ENCODE results near the gene IRS1. TPM values are rescaled to one million over a fixed set of nuclear protein-coding genes. Genes with fewer than 3 reads are reported as not detected.

IRS1 gene
- total and polyA plus RNA-seq, 5 donors: 6.2 to 16.0 (median 14.7) TPM

- WGBS: 91% methylated on average over 8 of the region's 8 CpGs
- Histone ChIP-seq H3K4me1 (ENCODE audit: control insufficient read depth, insufficient read depth, low read length) (peaks cover 12% of the 10 kb centered on the region), H3K27ac (ENCODE audit: low read length) (peak overlapping the region; percentile 54), H3K27me3 (ENCODE audit: control insufficient read depth, insufficient read depth) (no peaks in the 10 kb centered on the region), H3K9me3 (ENCODE audit: control insufficient read depth, low read length) (no peaks in the 10 kb centered on the region), H3K4me3 (ENCODE audit: low read length) (no peak overlapping the region)
- ATAC-seq: no peak
- intact Hi-C loops (cut with DNase I): no loop called here
- no peak for DNase-seq
Measured at GRCh38 chr2:226738191-226738820, 61.3 kb downstream of the IRS1 start.

GRCh38 chr2:226736382-226736781, 63.2 kb downstream of the IRS1 start:
- H3K4me3 ChIP-seq (ENCODE audit: low read length): no peak overlapping the region
- no peaks in the 10 kb centered on the region for H3K27me3 ChIP-seq (ENCODE audit: control insufficient read depth, insufficient read depth)
- no peaks in the 10 kb centered on the region for H3K9me3 ChIP-seq (ENCODE audit: control insufficient read depth, low read length)
- intact Hi-C loops (cut with DNase I): no loop called here
- ATAC-seq (no peak), DNase-seq (no peak)
- no peak overlapping the region for H3K27ac ChIP-seq (ENCODE audit: low read length)
- WGBS: 96% methylated on average over 4 of the region's 4 CpGs
- peaks cover 12% of the 10 kb centered on the region for H3K4me1 ChIP-seq (ENCODE audit: control insufficient read depth, insufficient read depth, low read length)

GRCh38 chr2:226733927-226734564, 65.6 kb downstream of the IRS1 start:
- no peak for ATAC-seq
- Histone ChIP-seq H3K4me1 (ENCODE audit: control insufficient read depth, insufficient read depth, low read length) (peaks cover 8% of the 10 kb centered on the region), H3K4me3 (ENCODE audit: low read length) (no peak overlapping the region), H3K27me3 (ENCODE audit: control insufficient read depth, insufficient read depth) (no peaks in the 10 kb centered on the region), H3K9me3 (ENCODE audit: control insufficient read depth, low read length) (no peaks in the 10 kb centered on the region), H3K27ac (ENCODE audit: low read length) (no peak overlapping the region)
- intact Hi-C loops (cut with DNase I): no loop called here
- 73% methylated on average over 4 of the region's 4 CpGs for WGBS
- no peak for DNase-seq

GRCh38 chr2:226733189-226733858, 66.3 kb downstream of the IRS1 start:
- Histone ChIP-seq H3K27ac (ENCODE audit: low read length) (no peak overlapping the region), H3K27me3 (ENCODE audit: control insufficient read depth, insufficient read depth) (no peaks in the 10 kb centered on the region), H3K4me1 (ENCODE audit: control insufficient read depth, insufficient read depth, low read length) (peaks cover 4% of the 10 kb centered on the region), H3K4me3 (ENCODE audit: low read length) (no peak overlapping the region), H3K9me3 (ENCODE audit: control insufficient read depth, low read length) (no peaks in the 10 kb centered on the region)
- DNase-seq (no peak), ATAC-seq (peak; percentile 32 to 50)
- WGBS: 42% methylated on average over 6 of the region's 6 CpGs
- intact Hi-C loops (cut with DNase I): no loop called here

- intact Hi-C loops (cut with DNase I): no loop called here
- DNase-seq (no peak), ATAC-seq (no peak)
- Histone ChIP-seq H3K4me1 (ENCODE audit: control insufficient read depth, insufficient read depth, low read length) (peaks cover 4% of the 10 kb centered on the region), H3K27me3 (ENCODE audit: control insufficient read depth, insufficient read depth) (no peaks in the 10 kb centered on the region), H3K9me3 (ENCODE audit: control insufficient read depth, low read length) (no peaks in the 10 kb centered on the region), H3K27ac (ENCODE audit: low read length) (no peak overlapping the region), H3K4me3 (ENCODE audit: low read length) (no peak overlapping the region)
- WGBS: 96% methylated on average over 4 of the region's 4 CpGs
Measured at GRCh38 chr2:226732478-226733188, 67.0 kb downstream of the IRS1 start.

- Histone ChIP-seq H3K4me1 (ENCODE audit: control insufficient read depth, insufficient read depth, low read length) (peaks cover 4% of the 10 kb centered on the region), H3K4me3 (ENCODE audit: low read length) (no peak overlapping the region), H3K27me3 (ENCODE audit: control insufficient read depth, insufficient read depth) (no peaks in the 10 kb centered on the region), H3K9me3 (ENCODE audit: control insufficient read depth, low read length) (no peaks in the 10 kb centered on the region), H3K27ac (ENCODE audit: low read length) (no peak overlapping the region)
- intact Hi-C loops (cut with DNase I): no loop called here
- WGBS: 68% methylated on average over 4 of the region's 4 CpGs
- DNase-seq (no peak), ATAC-seq (peak; percentile 73 to 75)
Measured at GRCh38 chr2:226730481-226730880, 69.1 kb downstream of the IRS1 start.

- no peak for DNase-seq
- Histone ChIP-seq H3K27ac (ENCODE audit: low read length) (no peak overlapping the region), H3K4me3 (ENCODE audit: low read length) (no peak overlapping the region), H3K9me3 (ENCODE audit: control insufficient read depth, low read length) (no peaks in the 10 kb centered on the region), H3K4me1 (ENCODE audit: control insufficient read depth, insufficient read depth, low read length) (peaks cover 7% of the 10 kb centered on the region), H3K27me3 (ENCODE audit: control insufficient read depth, insufficient read depth) (no peaks in the 10 kb centered on the region)
- no peak for ATAC-seq
- intact Hi-C loops (cut with DNase I): loop anchor here in 1 of 4 donors (10.0 kb wide), 2 partner anchors 64 to 66 kb away; partner anchors contain the start of gene IRS1
- WGBS: 95% methylated on average over 1 of the region's 1 CpG
Measured at GRCh38 chr2:226728996-226729395, 70.6 kb downstream of the IRS1 start.

GRCh38 chr2:226727251-226727650, 72.4 kb downstream of the IRS1 start:
- DNase-seq (no peak), ATAC-seq (no peak)
- 68% methylated on average over 1 of the region's 1 CpG for WGBS
- no peaks in the 10 kb centered on the region for H3K27me3 ChIP-seq (ENCODE audit: control insufficient read depth, insufficient read depth)
- no peaks in the 10 kb centered on the region for H3K9me3 ChIP-seq (ENCODE audit: control insufficient read depth, low read length)
- peaks cover 2% of the 10 kb centered on the region for H3K4me1 ChIP-seq (ENCODE audit: control insufficient read depth, insufficient read depth, low read length)
- no peak overlapping the region for H3K4me3 ChIP-seq (ENCODE audit: low read length)
- H3K27ac ChIP-seq (ENCODE audit: low read length): no peak overlapping the region
- intact Hi-C loops (cut with DNase I): loop anchor here in 1 of 4 donors (10.0 kb wide), 2 partner anchors 62 to 68 kb away; partner anchors contain the start of gene IRS1

- DNase-seq (no peak), ATAC-seq (no peak)
- no peaks in the 10 kb centered on the region for H3K9me3 ChIP-seq (ENCODE audit: control insufficient read depth, low read length)
- WGBS: 92% methylated on average over 2 of the region's 2 CpGs
- intact Hi-C loops (cut with DNase I): loop anchor here in 1 of 4 donors (10.0 kb wide), 2 partner anchors 62 to 68 kb away; partner anchors contain the start of gene IRS1
- no peaks in the 10 kb centered on the region for H3K27me3 ChIP-seq (ENCODE audit: control insufficient read depth, insufficient read depth)
- no peak overlapping the region for H3K4me3 ChIP-seq (ENCODE audit: low read length)
- peaks cover 2% of the 10 kb centered on the region for H3K4me1 ChIP-seq (ENCODE audit: control insufficient read depth, insufficient read depth, low read length)
- no peak overlapping the region for H3K27ac ChIP-seq (ENCODE audit: low read length)
Measured at GRCh38 chr2:226726546-226726945, 73.1 kb downstream of the IRS1 start.

GRCh38 chr2:226725126-226725860, 74.3 kb downstream of the IRS1 start:
- Histone ChIP-seq H3K27me3 (ENCODE audit: control insufficient read depth, insufficient read depth) (no peaks in the 10 kb centered on the region), H3K27ac (ENCODE audit: low read length) (no peak overlapping the region), H3K4me1 (ENCODE audit: control insufficient read depth, insufficient read depth, low read length) (peaks cover 2% of the 10 kb centered on the region), H3K4me3 (ENCODE audit: low read length) (no peak overlapping the region), H3K9me3 (ENCODE audit: control insufficient read depth, low read length) (no peaks in the 10 kb centered on the region)
- DNase-seq (peak in 1 of 3 donors; percentile 26), ATAC-seq (peak in 1 of 2 donors; percentile 30)
- intact Hi-C loops (cut with DNase I): loop anchor here in 1 of 4 donors (10.0 kb wide), 2 partner anchors 60 to 70 kb away; partner anchors contain the start of gene IRS1
- WGBS: 35% methylated on average over 10 of the region's 10 CpGs
